Sigmoid colon (tissue), 7 donors: Measurements from ENCODE around the gene ANTXRL. TPM values are rescaled to one million over a fixed set of nuclear protein-coding genes. Genes with fewer than 3 reads are reported as not detected.

ENCODE experiments used
- DNase-seq: peaks from one replicate; pipeline ENCODE4 v3.0.0-alpha.2; 2019
- H3K27ac ChIP-seq, 4 donors: fragments of 200-600 bp; sonication (generic); one replicate each; pipeline ENCODE4 v1.5.1; 2016 to 2019; ENCODE audit warnings: mild to moderate bottlenecking in 1 of 4
- H3K27me3 ChIP-seq, 3 donors: fragments of 200-600 bp; sonication (generic); one replicate each; pipeline ENCODE4 v1.5.1; 2019; ENCODE audit warnings: mild to moderate bottlenecking in 1 of 3
- H3K36me3 ChIP-seq, 4 donors: fragments of 200-600 bp; sonication (generic); one replicate each; pipeline ENCODE4 v1.5.1; 2016 to 2019
- H3K4me1 ChIP-seq, 4 donors: fragments of 200-600 bp; sonication (generic); one replicate each; pipeline ENCODE4 v1.5.1; 2017 to 2019
- H3K4me3 ChIP-seq, 4 donors: fragments of 200-600 bp; sonication (generic); one replicate each; pipeline ENCODE4 v1.5.1; 2017 to 2019; ENCODE audit warnings: mild to moderate bottlenecking in 2 of 4, moderate library complexity in 1 of 4
- H3K9me3 ChIP-seq, 4 donors: fragments of 200-600 bp in 3 of 4; sonication (generic) in 3 of 4; one replicate each; pipeline versions ENCODE4 v1.5.1 to v1.6.1; 2013 to 2019
- EP300 ChIP-seq, 4 donors: sonication (generic); formaldehyde crosslinking; IDR thresholded peaks; one replicate each; pipeline ENCODE4 v1.6.1; 2017; ENCODE audit warnings: antibody characterized with exemption in 4 of 4
- POLR2A ChIP-seq, 2 donors: fragments of 450-650 bp; IDR thresholded peaks; one replicate each; pipeline ENCODE4 v1.6.1; 2016; ENCODE audit warnings: antibody characterized with exemption in 2 of 2, mild to moderate bottlenecking in 2 of 2, moderate library complexity in 2 of 2
- POLR2AphosphoS5 ChIP-seq, 4 donors: sonication (generic); formaldehyde crosslinking; IDR thresholded peaks; one replicate each; pipeline ENCODE4 v1.6.1; 2017; ENCODE audit warnings: antibody characterized with exemption in 4 of 4
- WGBS, 2 donors: extraction: QIAGEN DNeasy Blood & Tissue Kit; methylation state at CpG; one replicate each; pipeline ENCODE4 v1.1.7; 2013; 5-methylcytosine and 5-hydroxymethylcytosine counted together
- intact Hi-C: fragments of 100-400 bp; cut with DNase I; formaldehyde crosslinking; loops from one replicate; pipeline ENCODE4 v1.15.1; 2023
- polyA plus RNA-seq, 3 donors: library from polyadenylated mRNA; stranded (reverse); fragments of 200-250 nt; gene quantifications; one replicate each; pipeline ENCODE4 v1.2.3, GENCODE V29; 2013
- total RNA-seq, 4 donors: library from RNA; depleted of rRNA; stranded (reverse); fragments of >200 nt; gene quantifications; one replicate each; pipeline ENCODE4 v1.1.0, GENCODE V29; 2016
- TF ChIP-seq, protein P1 (sequence below), 4 experiments: fragments of 450-650 bp in 3 of 4; fragments of 200-600 bp in 1 of 4; IDR thresholded peaks; one replicate each; pipeline ENCODE4 v1.5.1; 2016 to 2019; ENCODE audit warnings: antibody characterized with exemption in 4 of 4, mild to moderate bottlenecking in 3 of 4, moderate library complexity in 2 of 4
- donor health status: healthy with polysubstance abuse.
- donor health status: Bipolar disorder and iron deficiency.
- donor health status: healthy.

The ANTXRL gene
- total and polyA plus RNA-seq, 7 donors, result not detected

DNA sequence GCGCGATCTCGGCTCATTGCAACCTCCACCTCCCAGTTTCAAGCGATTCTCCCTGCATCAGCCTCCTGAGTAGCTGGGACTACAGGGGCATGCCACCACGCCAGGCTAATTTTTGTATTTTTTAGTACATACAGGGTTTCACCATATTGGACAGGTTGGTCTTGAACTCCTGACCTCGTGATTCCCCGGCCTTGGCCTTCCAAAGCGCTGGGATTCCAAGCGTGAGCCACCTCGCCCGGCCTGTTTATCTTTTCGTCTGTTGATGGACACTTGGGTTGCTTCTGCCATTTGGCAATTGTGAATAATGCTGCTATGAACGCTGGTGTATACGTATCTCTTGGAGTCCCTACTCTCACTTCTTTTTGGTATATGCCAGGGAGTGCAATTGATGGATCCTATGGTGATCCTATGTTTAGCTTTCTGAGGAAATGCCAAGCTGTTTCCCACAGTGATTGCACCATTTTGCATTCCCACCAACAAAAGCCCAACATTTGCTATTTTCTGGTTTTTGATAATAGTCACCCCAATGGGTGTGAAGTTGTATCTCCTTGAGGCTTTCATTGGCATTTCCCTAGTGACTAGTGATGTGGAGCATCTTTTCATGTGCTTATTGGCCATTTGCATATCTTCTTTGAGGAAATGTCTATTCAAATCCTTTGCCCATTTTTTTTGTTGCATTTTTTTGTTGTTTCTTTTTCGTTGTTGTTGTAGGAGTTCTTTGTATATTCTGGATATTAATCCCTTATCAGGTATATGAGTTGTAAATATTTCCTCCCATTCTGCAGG, 3.5 kb downstream of the ANTXRL start:
- DNase-seq, result peak; percentile 25
- 95 to 96% methylated on average over 15 of the region's 15 CpGs for WGBS, 2 donors

DNA sequence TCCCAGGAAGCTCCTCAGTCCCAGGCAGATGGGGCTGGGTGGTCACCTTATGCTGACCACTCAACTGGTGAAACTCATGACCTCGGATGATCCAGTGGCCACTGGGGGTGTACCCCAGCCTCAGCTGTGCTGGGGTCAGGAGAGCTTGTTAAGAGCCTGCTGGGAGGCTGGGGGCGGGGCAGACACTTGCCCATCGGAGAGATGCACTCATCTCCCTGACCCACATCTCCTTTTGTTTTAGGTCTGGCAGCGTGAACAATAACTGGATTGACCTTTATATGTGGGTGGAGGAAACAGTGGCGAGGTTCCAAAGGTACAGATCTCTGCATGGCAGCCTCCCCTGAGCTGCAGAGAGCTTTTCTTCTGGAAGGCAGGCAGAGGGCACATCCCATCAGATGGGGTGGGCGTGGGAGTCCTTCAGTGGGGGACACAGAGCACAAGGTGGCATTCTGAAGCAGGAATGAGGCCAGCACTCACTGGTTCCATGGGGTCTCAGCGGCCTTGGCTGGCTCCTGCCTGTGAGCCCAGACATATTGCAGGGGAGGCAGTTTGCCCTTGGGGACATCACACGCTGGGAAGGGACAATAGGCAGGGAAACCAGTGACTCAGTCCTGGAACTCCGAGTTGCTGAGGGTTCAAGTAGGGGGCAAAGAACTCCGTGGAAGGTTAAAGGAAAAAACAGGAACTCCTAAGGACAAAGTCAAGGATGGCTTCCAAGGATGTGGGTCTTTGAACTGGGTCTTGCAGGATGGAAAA, 5.2 kb downstream of the ANTXRL start:
- peak; percentile 53 for DNase-seq
- intact Hi-C loops, result no loop called here
- no peaks in the 10 kb centered on the region for H3K9me3 ChIP-seq
- no peaks in the 10 kb centered on the region for H3K27me3 ChIP-seq
- H3K36me3 ChIP-seq, result no peaks in the 10 kb centered on the region
- no peak for TF ChIP-seq POLR2AphosphoS5 (IDR thresholded peaks at IDR 0.05)
- TF ChIP-seq, protein P1, sequence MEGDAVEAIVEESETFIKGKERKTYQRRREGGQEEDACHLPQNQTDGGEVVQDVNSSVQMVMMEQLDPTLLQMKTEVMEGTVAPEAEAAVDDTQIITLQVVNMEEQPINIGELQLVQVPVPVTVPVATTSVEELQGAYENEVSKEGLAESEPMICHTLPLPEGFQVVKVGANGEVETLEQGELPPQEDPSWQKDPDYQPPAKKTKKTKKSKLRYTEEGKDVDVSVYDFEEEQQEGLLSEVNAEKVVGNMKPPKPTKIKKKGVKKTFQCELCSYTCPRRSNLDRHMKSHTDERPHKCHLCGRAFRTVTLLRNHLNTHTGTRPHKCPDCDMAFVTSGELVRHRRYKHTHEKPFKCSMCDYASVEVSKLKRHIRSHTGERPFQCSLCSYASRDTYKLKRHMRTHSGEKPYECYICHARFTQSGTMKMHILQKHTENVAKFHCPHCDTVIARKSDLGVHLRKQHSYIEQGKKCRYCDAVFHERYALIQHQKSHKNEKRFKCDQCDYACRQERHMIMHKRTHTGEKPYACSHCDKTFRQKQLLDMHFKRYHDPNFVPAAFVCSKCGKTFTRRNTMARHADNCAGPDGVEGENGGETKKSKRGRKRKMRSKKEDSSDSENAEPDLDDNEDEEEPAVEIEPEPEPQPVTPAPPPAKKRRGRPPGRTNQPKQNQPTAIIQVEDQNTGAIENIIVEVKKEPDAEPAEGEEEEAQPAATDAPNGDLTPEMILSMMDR (IDR thresholded peaks at IDR 0.05), result no peak
- TF ChIP-seq EP300 (IDR thresholded peaks at IDR 0.05), result no peak
- no peak for TF ChIP-seq POLR2A (IDR thresholded peaks at IDR 0.05)
- H3K27ac ChIP-seq, result no peak overlapping the region
- 30 to 67% methylated on average over 10 of the region's 10 CpGs for WGBS, 2 donors
- H3K4me3 ChIP-seq, result no peak overlapping the region
- H3K4me1 ChIP-seq, result no peaks in the 10 kb centered on the region

More for the DNA sequence above, 3.5 kb downstream of the ANTXRL start:
- H3K36me3 ChIP-seq, result no peaks in the 10 kb centered on the region
- H3K27me3 ChIP-seq, result no peaks in the 10 kb centered on the region
- TF ChIP-seq, protein P1 (IDR thresholded peaks at IDR 0.05), result no peak
- H3K27ac ChIP-seq, result no peak overlapping the region
- H3K4me1 ChIP-seq, result peaks cover 0 to 2% (median 2%) of the 10 kb centered on the region in 4 donors
- intact Hi-C loops, result no loop called here
- H3K4me3 ChIP-seq, result no peak overlapping the region
- no peaks in the 10 kb centered on the region for H3K9me3 ChIP-seq

DNA sequence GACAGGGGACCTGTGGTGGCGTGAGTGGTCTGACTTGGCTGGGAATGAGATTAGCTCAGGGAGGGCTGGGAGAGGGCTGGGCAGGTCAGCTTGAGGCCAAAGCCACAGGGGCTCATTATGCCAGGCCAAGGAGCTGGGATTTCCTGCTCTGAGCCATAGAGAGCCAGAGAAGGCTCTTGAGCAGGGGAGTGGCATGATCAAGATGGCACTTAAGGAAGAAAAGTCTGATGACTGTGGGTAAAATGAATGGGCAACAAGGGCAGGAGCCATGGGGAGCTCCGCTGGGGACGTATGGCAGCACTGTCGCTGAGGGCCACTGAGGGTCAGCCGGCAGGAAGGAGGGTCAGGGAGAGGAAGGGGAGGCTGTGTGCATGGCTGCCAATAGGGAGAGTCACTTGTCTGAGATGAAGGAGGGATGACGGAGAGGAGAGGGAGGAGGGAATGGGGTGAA, 5.8 kb downstream of the ANTXRL start:
- H3K27me3 ChIP-seq, result no peaks in the 10 kb centered on the region
- H3K4me3 ChIP-seq, result no peak overlapping the region
- intact Hi-C loops, result no loop called here
- WGBS, 2 donors, result 76 to 85% methylated on average over 6 of the region's 6 CpGs
- TF ChIP-seq, protein P1 (IDR thresholded peaks at IDR 0.05), result no peak
- no peak for TF ChIP-seq EP300 (IDR thresholded peaks at IDR 0.05)
- TF ChIP-seq POLR2AphosphoS5 (IDR thresholded peaks at IDR 0.05), result no peak
- TF ChIP-seq POLR2A (IDR thresholded peaks at IDR 0.05), result no peak
- no peak for DNase-seq
- no peaks in the 10 kb centered on the region for H3K36me3 ChIP-seq
- H3K4me1 ChIP-seq, result no peaks in the 10 kb centered on the region
- no peak overlapping the region for H3K27ac ChIP-seq
- H3K9me3 ChIP-seq, result no peaks in the 10 kb centered on the region

DNA sequence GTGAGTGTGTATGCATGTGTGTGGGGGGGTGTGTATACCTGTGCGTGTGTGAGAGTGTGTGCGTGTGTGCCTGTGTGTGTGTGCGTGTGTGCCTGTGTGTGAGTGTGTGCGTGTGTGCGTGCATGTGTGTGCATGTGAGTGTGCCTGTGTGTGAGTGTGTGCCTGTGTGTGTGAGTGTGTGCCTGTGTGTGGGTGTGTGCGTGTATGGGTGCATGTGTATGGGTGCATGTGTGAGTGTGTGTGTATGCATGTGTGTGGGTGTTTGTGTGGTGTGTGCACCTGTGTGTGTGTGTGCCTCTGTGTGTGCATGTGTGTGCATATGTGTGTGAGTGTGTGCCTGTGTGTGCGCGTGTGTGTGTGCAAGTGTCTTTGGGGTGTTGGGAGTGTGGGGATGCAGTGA, 6.4 kb downstream of the ANTXRL start:
- Histone ChIP-seq H3K4me3 (no peak overlapping the region), H3K4me1 (no peaks in the 10 kb centered on the region), H3K36me3 (no peaks in the 10 kb centered on the region), H3K27me3 (no peaks in the 10 kb centered on the region), H3K9me3 (no peaks in the 10 kb centered on the region), H3K27ac (no peak overlapping the region)
- WGBS, 2 donors, result 74 to 86% methylated on average over 8 of the region's 8 CpGs
- no peak for DNase-seq
- intact Hi-C loops, result no loop called here
- no peak for TF ChIP-seq POLR2A (IDR thresholded peaks at IDR 0.05)
- TF ChIP-seq EP300 (IDR thresholded peaks at IDR 0.05), result no peak
- TF ChIP-seq, protein P1 (IDR thresholded peaks at IDR 0.05), result no peak
- TF ChIP-seq POLR2AphosphoS5 (IDR thresholded peaks at IDR 0.05), result no peak
